HepG2 (cell line): ENCODE measurements around the gene BRCA1. TPM values are rescaled to one million over a fixed set of nuclear protein-coding genes. Genes with fewer than 3 reads are reported as not detected.

Experiments used
- ATF7-NPFF ChIP-seq: sonication (generic); formaldehyde crosslinking; IDR thresholded peaks from 2 replicates; pipeline ENCODE4 v1.8.1; 2023; ENCODE audit warnings: mild to moderate bottlenecking, low read depth, missing genetic modification reagents, moderate library complexity
- BHLHE40 ChIP-seq: IDR thresholded peaks from 2 replicates; pipeline ENCODE4 v1.6.1; 2011; ENCODE audit warnings: low read length, improper control_type of control experiment
- ETV6 ChIP-seq: sonication (generic); formaldehyde crosslinking; conservative IDR thresholded peaks from 2 replicates; pipeline ENCODE4 v1.4.0; 2020; ENCODE audit warnings: missing genetic modification reagents
- HIC2 ChIP-seq: sonication (generic); formaldehyde crosslinking; IDR thresholded peaks from 2 replicates; pipeline ENCODE4 v1.9.0; 2022; ENCODE audit warnings: low read depth, missing genetic modification reagents
- HOXA5 ChIP-seq: sonication (generic); formaldehyde crosslinking; IDR thresholded peaks from 2 replicates; pipeline ENCODE4 v1.4.0; 2020; ENCODE audit warnings: missing genetic modification reagents
- MAF1 ChIP-seq: sonication (generic); formaldehyde crosslinking; IDR thresholded peaks from 2 replicates; pipeline ENCODE4 v1.5.0; 2020; ENCODE audit warnings: missing genetic modification reagents, borderline replicate concordance
- MAFG ChIP-seq: sonication (generic); formaldehyde crosslinking; IDR thresholded peaks from 2 replicates; pipeline ENCODE4 v1.5.1; 2020; ENCODE audit warnings: mild to moderate bottlenecking, missing genetic modification reagents
- NFIC ChIP-seq: IDR thresholded peaks from 2 replicates; pipeline ENCODE4 v1.6.1; 2012; ENCODE audit warnings: mild to moderate bottlenecking, low read length, inconsistent platforms
- PRDM15 ChIP-seq: sonication (generic); formaldehyde crosslinking; IDR thresholded peaks from 2 replicates; pipeline ENCODE4 v1.4.0; 2020; ENCODE audit warnings: missing genetic modification reagents
- RFX3 ChIP-seq: IDR thresholded peaks from 2 replicates; pipeline ENCODE4 v1.6.1; 2016; ENCODE audit warnings: missing biosample characterization, missing genetic modification reagents
- SAP130 ChIP-seq: IDR thresholded peaks from 2 replicates; pipeline ENCODE4 v1.6.1; 2016; ENCODE audit warnings: low read depth
- SOX6 ChIP-seq, 2 experiments: fragments of 450-650 bp in 1 of 2; sonication (generic) in 1 of 2; formaldehyde crosslinking in 1 of 2; IDR thresholded peaks; 2 replicates each; pipeline versions ENCODE4 v1.4.0 to v1.6.1; 2017 to 2020; ENCODE audit warnings: antibody characterized with exemption in 1 of 2, mild to moderate bottlenecking in 1 of 2, missing genetic modification reagents in 1 of 2
- SRY ChIP-seq: sonication (generic); formaldehyde crosslinking; IDR thresholded peaks from 2 replicates; pipeline ENCODE4 v1.8.0; 2022; ENCODE audit warnings: mild to moderate bottlenecking, missing genetic modification reagents
- TEAD3 ChIP-seq: optimal IDR thresholded peaks from 2 replicates; pipeline ENCODE3; 2016; ENCODE audit warnings: borderline replicate concordance
- TERF1 ChIP-seq: sonication (generic); formaldehyde crosslinking; IDR thresholded peaks from 2 replicates; pipeline ENCODE4 v1.8.0; 2022; ENCODE audit warnings: mild to moderate bottlenecking, missing genetic modification reagents, moderate library complexity
- TSC22D2 ChIP-seq: sonication (generic); formaldehyde crosslinking; IDR thresholded peaks from 2 replicates; pipeline ENCODE4 v1.5.1; 2020; ENCODE audit warnings: missing genetic modification reagents, mild to moderate bottlenecking, borderline replicate concordance
- ZBTB21 ChIP-seq: sonication (generic); formaldehyde crosslinking; IDR thresholded peaks from 2 replicates; pipeline ENCODE4 v1.4.0; 2020; ENCODE audit warnings: missing genetic modification reagents
- ZC3H4 ChIP-seq: sonication (generic); formaldehyde crosslinking; IDR thresholded peaks from 2 replicates; pipeline ENCODE4 v1.4.0; 2020; ENCODE audit warnings: missing genetic modification reagents, borderline replicate concordance
- ZNF296 ChIP-seq: sonication (generic); formaldehyde crosslinking; conservative IDR thresholded peaks from 2 replicates; pipeline ENCODE4 v1.5.0; 2020; ENCODE audit warnings: mild to moderate bottlenecking, missing genetic modification reagents
- ZNF362 ChIP-seq: sonication (generic); formaldehyde crosslinking; IDR thresholded peaks from 2 replicates; pipeline ENCODE4 v1.4.0; 2020; ENCODE audit warnings: missing genetic modification reagents, mild to moderate bottlenecking, borderline replicate concordance
- ZNF546 ChIP-seq: sonication (generic); formaldehyde crosslinking; conservative IDR thresholded peaks from 2 replicates; pipeline ENCODE4 v1.8.1; 2023; ENCODE audit warnings: mild to moderate bottlenecking, missing genetic modification reagents
- ZNF557 ChIP-seq: sonication (generic); formaldehyde crosslinking; IDR thresholded peaks from 2 replicates; pipeline ENCODE4 v1.4.0; 2020; ENCODE audit warnings: missing genetic modification reagents
- polyA plus RNA-seq, 8 experiments: library from polyadenylated mRNA; depleted of rRNA in 3 of 8; stranded (reverse) in 7 of 8; unstranded in 1 of 8; fragments of >200 nt; fragmentation: Illumina TruSeq in 4 of 8; extraction: Trizol in 4 of 8; gene quantifications; 2 replicates each; pipeline versions ENCODE4 v1.2.1 to v1.2.3, GENCODE V29; 2011 to 2016; ENCODE audit warnings: low read depth in 4 of 8, missing spikeins in 1 of 8, mixed read lengths in 1 of 8; ENCODE audit not compliant: insufficient read depth in 1 of 8
- total RNA-seq, 5 experiments: library from RNA; depleted of rRNA; stranded (reverse); fragments of >200 nt; fragmentation: Illumina TruSeq; extraction: Trizol; gene quantifications; 2 replicates each; pipeline ENCODE4 v1.2.3, GENCODE V29; 2016; ENCODE audit warnings: low read depth in 1 of 5

Gene BRCA1
- total and polyA plus RNA-seq, 2 of the 13 experiments (the other 11 are each of a cell fraction or from before 2014, with no cell fraction given) = 13.3 to 37.5 TPM

GRCh38 chr17:43021741-43022512, 103.2 kb downstream of the BRCA1 start, which contains the start of gene VAT1 (continued):
- TF ChIP-seq PRDM15 (CRISPR knock-in tag) (peak; percentile 65; the same call in 1 of the 2 replicates), ZNF546 (CRISPR knock-in tag) (peak; percentile 87; the same call in 1 of the 2 replicates), ZNF362 (CRISPR knock-in tag) (0 out of 2 replicates have a peak, but pooled peaks have one; percentile 16), SAP130 (CRISPR knock-in tag) (peak; percentile 94), ZC3H4 (CRISPR knock-in tag) (peak; percentile 66; the same call in 1 of the 2 replicates), HIC2 (CRISPR knock-in tag) (no peak; the same call in 1 of the 2 replicates), TSC22D2 (CRISPR knock-in tag) (no peak), MAFG (CRISPR knock-in tag) (peak; percentile 51; the same call in 1 of the 2 replicates), ZNF296 (no peak), ATF7-NPFF (CRISPR knock-in tag) (peak; percentile 62; the same call in 1 of the 2 replicates), ZBTB21 (CRISPR knock-in tag) (no peak), ZNF557 (CRISPR knock-in tag) (peak; percentile 84; the same call in 1 of the 2 replicates), BHLHE40 (0 out of 2 replicates have a peak, but pooled peaks have one; percentile 4), NFIC (no peak), HOXA5 (CRISPR knock-in tag) (no peak; the same call in none of the 2 replicates), RFX3 (no peak), TERF1 (CRISPR knock-in tag) (no peak), SRY (CRISPR knock-in tag) (peak; percentile 60), MAF1 (CRISPR knock-in tag) (no peak; the same call in 1 of the 2 replicates), ETV6 (CRISPR knock-in tag) (0 out of 2 replicates have a peak, but pooled peaks have one; percentile 45), TEAD3 (CRISPR knock-in tag) (no peak), SOX6 (IDR thresholded peaks at IDR 0.05) (no peak), SOX6 (CRISPR knock-in tag; IDR thresholded peaks at IDR 0.05) (no peak; the same call in 1 of the 2 replicates)
